Endothelial cell of umbilical vein (primary cell): Measurements from ENCODE around the gene MYO1A. TPM values are rescaled to one million over a fixed set of nuclear protein-coding genes. Genes with fewer than 3 reads are reported as not detected.

Experiments used
- BruUV-seq: library from RNA; stranded (reverse); fragments of 400-500 nt; replicated peaks from 2 replicates; lab custom pipeline; 2021; lab: Mats Ljungman, UMichigan
- CTCF ChIA-PET: fragments of 300-600, 350-600 bp; sonication (Branson Sonifier 250); formaldehyde crosslinking; loops from one replicate; lab custom pipeline; 2021; ENCODE audit warnings: antibody characterized with exemption, inconsistent platforms; lab: Charles Lee
- POLR2A ChIA-PET: fragments of 300-600, 350-600 bp; sonication (Branson Sonifier 250); formaldehyde crosslinking; loops from one replicate; lab custom pipeline; 2021; ENCODE audit warnings: antibody characterized with exemption, inconsistent platforms; lab: Charles Lee
- DNase-seq: peaks from one replicate; pipeline ENCODE4 v3.0.0-alpha.2; 2011; ENCODE audit warnings: low read depth, low spot score
- FAIRE-seq: peaks from 2 replicates; lab custom pipeline; 2011; peaks lifted over from hg19 to GRCh38; lab: Jason Lieb, UNC
- H2AFZ ChIP-seq: 2 replicates; pipeline ENCODE4 v1.6.0; 2012; ENCODE audit warnings: low read depth, low read length, control low read depth, inconsistent platforms
- H3K27ac ChIP-seq: 2 replicates; pipeline ENCODE4 v1.5.1; 2011; ENCODE audit warnings: low read depth, mild to moderate bottlenecking, control low read depth, low read length, moderate library complexity; ENCODE audit not compliant: insufficient read depth
- H3K27me3 ChIP-seq, 2 experiments: 2 replicates each; pipeline versions ENCODE4 v1.6.0 to v1.6.1; 2011; ENCODE audit warnings: low read length in 2 of 2, mixed read lengths in 1 of 2; ENCODE audit not compliant: control insufficient read depth in 2 of 2, insufficient read depth in 2 of 2
- H3K36me3 ChIP-seq, 2 experiments: 2 replicates in 1 of 2; 3 replicates in 1 of 2; pipeline ENCODE4 v1.5.1; 2011; ENCODE audit warnings: low read length in 2 of 2, mild to moderate bottlenecking in 1 of 2, moderate library complexity in 1 of 2; ENCODE audit not compliant: control insufficient read depth in 2 of 2, insufficient read depth in 2 of 2; ENCODE audit errors: extremely low read depth in 1 of 2
- H3K4me1 ChIP-seq: 3 replicates; pipeline ENCODE4 v1.5.1; 2011; ENCODE audit warnings: mild to moderate bottlenecking, low read length; ENCODE audit not compliant: control insufficient read depth, insufficient read depth; ENCODE audit errors: extremely low read depth
- H3K4me2 ChIP-seq: 2 replicates; pipeline ENCODE4 v1.6.1; 2011; ENCODE audit warnings: low read length, control low read depth, mixed read lengths; ENCODE audit not compliant: insufficient read depth
- H3K4me3 ChIP-seq, 3 experiments: fragments of 200-600 bp in 1 of 3; sonication (generic), shearing (Covaris generic) in 1 of 3; replicated peaks in 1 of 3; 2 replicates each; pipeline ENCODE4 v1.5.1; 2011 to 2016; ENCODE audit warnings: control low read depth in 3 of 3, low read length in 3 of 3, mild to moderate bottlenecking in 2 of 3, inconsistent platforms in 1 of 3, low read depth in 1 of 3, moderate library complexity in 1 of 3; ENCODE audit not compliant: insufficient read depth in 1 of 3
- H3K79me2 ChIP-seq: 2 replicates; pipeline ENCODE4 v1.6.0; 2012; ENCODE audit warnings: low read length, inconsistent platforms; ENCODE audit not compliant: control insufficient read depth, insufficient read depth
- H3K9ac ChIP-seq: replicated peaks from 2 replicates; pipeline ENCODE3; 2011; ENCODE audit warnings: low read length, control low read depth; ENCODE audit not compliant: insufficient read depth; ENCODE audit errors: extremely low read depth
- H3K9me1 ChIP-seq: replicated peaks from 3 replicates; pipeline ENCODE4 v1.6.0; 2011; ENCODE audit warnings: mild to moderate bottlenecking, low read length; ENCODE audit not compliant: control insufficient read depth, insufficient read depth; ENCODE audit errors: extremely low read depth
- H3K9me3 ChIP-seq: replicated peaks from 2 replicates; pipeline ENCODE4 v1.5.1; 2012; ENCODE audit warnings: low read length, inconsistent platforms; ENCODE audit not compliant: control insufficient read depth, insufficient read depth
- H4K20me1 ChIP-seq: replicated peaks from 2 replicates; pipeline ENCODE3; 2011; ENCODE audit warnings: mild to moderate bottlenecking, low read length; ENCODE audit not compliant: control insufficient read depth, insufficient read depth; ENCODE audit errors: extremely low read depth
- EZH2 ChIP-seq: IDR thresholded peaks from 2 replicates; pipeline ENCODE4 v1.6.1; 2012; ENCODE audit warnings: borderline replicate concordance, low read depth, mild to moderate bottlenecking, moderate library complexity, low read length, inconsistent platforms; ENCODE audit not compliant: severe bottlenecking
- FOS ChIP-seq: IDR thresholded peaks from 2 replicates; pipeline ENCODE4 v1.6.1; 2011; ENCODE audit warnings: mild to moderate bottlenecking, low read length, moderate library complexity, borderline replicate concordance; ENCODE audit not compliant: insufficient read depth
- GATA2 ChIP-seq: IDR thresholded peaks from 2 replicates; pipeline ENCODE4 v1.7.0; 2011; ENCODE audit warnings: low read depth, mild to moderate bottlenecking, moderate library complexity, mixed read lengths, low read length; ENCODE audit not compliant: insufficient read length, insufficient read depth
- JUN ChIP-seq: IDR thresholded peaks from 2 replicates; pipeline ENCODE4 v1.6.1; 2011; ENCODE audit warnings: borderline replicate concordance, low read depth; ENCODE audit not compliant: insufficient read length, insufficient read depth
- MYC ChIP-seq: IDR thresholded peaks from one replicate; pipeline ENCODE4 v1.6.1; 2011; ENCODE audit warnings: mild to moderate bottlenecking, low read depth, low read length
- POLR2A ChIP-seq: IDR thresholded peaks from 2 replicates; pipeline ENCODE4 v1.6.1; 2012; ENCODE audit warnings: low read depth, mild to moderate bottlenecking, control low read depth, low read length
- POLR2AphosphoS5 ChIP-seq: IDR thresholded peaks from 2 replicates; pipeline ENCODE4 v1.6.1; 2012; ENCODE audit warnings: low read depth, mild to moderate bottlenecking, control low read depth, low read length, moderate library complexity; ENCODE audit not compliant: insufficient read depth
- dilution Hi-C: fragments of 300-500 bp; cut with MboI; formaldehyde crosslinking; loops from one replicate; pipeline ENCODE4 v1.15.0; 2019; ENCODE audit warnings: low sequenced_read_pairs; ENCODE audit not compliant: extremely low pct_ligation_motif_present
- intact Hi-C: fragments of 100-400 bp; cut with micrococcal nuclease; formaldehyde crosslinking; loops from one replicate; pipeline ENCODE4 v1.10.0; 2022
- polyA plus RNA-seq, 4 experiments: library from polyadenylated mRNA; depleted of rRNA in 3 of 4; stranded (reverse) in 3 of 4; unstranded in 1 of 4; fragments of >200 nt; gene quantifications; 2 replicates each; pipeline versions ENCODE4 v1.2.1 to v1.2.3, GENCODE V29; 2011 to 2012; ENCODE audit warnings: missing spikeins in 1 of 4
- total RNA-seq: library from RNA; stranded (reverse); gene quantifications from 2 replicates; pipeline ENCODE4 v1.2.3, GENCODE V29; 2021
- TF ChIP-seq, protein P1 (sequence below), 2 donors: IDR thresholded peaks; 1 replicate in 1 of 2; 2 replicates in 1 of 2; pipeline ENCODE4 v1.5.1; 2011; ENCODE audit warnings: low read length in 2 of 2, mild to moderate bottlenecking in 2 of 2, moderate library complexity in 2 of 2, control low read depth in 1 of 2, inconsistent platforms in 1 of 2, low read depth in 1 of 2; ENCODE audit not compliant: insufficient read depth in 1 of 2; ENCODE audit errors: extremely low read depth in 1 of 2
- TF ChIP-seq, protein P2 (sequence below): IDR thresholded peaks from 2 replicates; pipeline ENCODE4 v1.6.1; 2011; ENCODE audit not compliant: insufficient read depth, insufficient read length

MYO1A gene
- total and polyA plus RNA-seq, 2 donors (not counting 3 experiments of a cell fraction or from before 2014, with no cell fraction given), result not detected

DNA sequence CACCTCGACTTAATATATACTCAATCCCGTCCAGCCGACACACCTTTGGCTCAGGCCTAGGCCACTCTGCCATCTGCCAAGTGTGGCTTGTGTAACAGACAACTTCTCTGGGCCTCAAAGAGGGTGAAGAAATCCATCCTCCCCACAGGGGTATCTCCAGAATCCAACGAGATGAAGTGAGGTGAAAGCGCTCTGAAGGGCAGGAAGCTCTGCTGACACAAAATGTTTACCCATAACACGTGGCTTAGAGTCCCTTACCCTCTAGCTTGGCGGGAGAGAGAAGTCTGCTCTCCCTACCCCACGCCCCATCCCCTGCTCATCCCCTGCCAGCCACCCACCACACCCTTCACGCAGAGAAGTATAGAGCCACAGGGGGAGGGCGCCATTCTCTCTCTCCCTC, 56.6 kb downstream of the MYO1A start:
- no peaks in the 10 kb centered on the region for H3K36me3 ChIP-seq
- CTCF ChIA-PET, result interaction anchor here (0.9 kb wide), 1 partner anchor 13 kb away, joined by 4 read pairs; the partner anchor contains the start of gene ZBTB39

More for the DNA sequence above, 56.6 kb downstream of the MYO1A start:
- H3K4me3 ChIP-seq, result no peak overlapping the region
- H3K9me1 ChIP-seq, result no peaks in the 10 kb centered on the region
- H3K4me1 ChIP-seq, result peaks cover 21% of the 10 kb centered on the region
- H3K9ac ChIP-seq, result no peak overlapping the region
- no peak overlapping the region for H3K4me2 ChIP-seq
- peaks cover 0 to 2% of the 10 kb centered on the region in 2 experiments for H3K27me3 ChIP-seq
- POLR2A ChIA-PET, result no interaction called here
- H2AFZ ChIP-seq, result no peak overlapping the region
- H3K9me3 ChIP-seq, result no peaks in the 10 kb centered on the region
- TF ChIP-seq MYC, result no peak
- no peak for TF ChIP-seq GATA2
- TF ChIP-seq POLR2AphosphoS5, result no peak
- no peak for TF ChIP-seq JUN
- TF ChIP-seq, protein P1, sequence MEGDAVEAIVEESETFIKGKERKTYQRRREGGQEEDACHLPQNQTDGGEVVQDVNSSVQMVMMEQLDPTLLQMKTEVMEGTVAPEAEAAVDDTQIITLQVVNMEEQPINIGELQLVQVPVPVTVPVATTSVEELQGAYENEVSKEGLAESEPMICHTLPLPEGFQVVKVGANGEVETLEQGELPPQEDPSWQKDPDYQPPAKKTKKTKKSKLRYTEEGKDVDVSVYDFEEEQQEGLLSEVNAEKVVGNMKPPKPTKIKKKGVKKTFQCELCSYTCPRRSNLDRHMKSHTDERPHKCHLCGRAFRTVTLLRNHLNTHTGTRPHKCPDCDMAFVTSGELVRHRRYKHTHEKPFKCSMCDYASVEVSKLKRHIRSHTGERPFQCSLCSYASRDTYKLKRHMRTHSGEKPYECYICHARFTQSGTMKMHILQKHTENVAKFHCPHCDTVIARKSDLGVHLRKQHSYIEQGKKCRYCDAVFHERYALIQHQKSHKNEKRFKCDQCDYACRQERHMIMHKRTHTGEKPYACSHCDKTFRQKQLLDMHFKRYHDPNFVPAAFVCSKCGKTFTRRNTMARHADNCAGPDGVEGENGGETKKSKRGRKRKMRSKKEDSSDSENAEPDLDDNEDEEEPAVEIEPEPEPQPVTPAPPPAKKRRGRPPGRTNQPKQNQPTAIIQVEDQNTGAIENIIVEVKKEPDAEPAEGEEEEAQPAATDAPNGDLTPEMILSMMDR (IDR thresholded peaks at IDR 0.05; ENCODE audit: extremely low read depth in 1 of 2, insufficient read depth in 1 of 2, low read depth in 1 of 2, low read length in 2 of 2), result no peak
- TF ChIP-seq POLR2A, result no peak
- no peak for TF ChIP-seq FOS
- TF ChIP-seq, protein P2, sequence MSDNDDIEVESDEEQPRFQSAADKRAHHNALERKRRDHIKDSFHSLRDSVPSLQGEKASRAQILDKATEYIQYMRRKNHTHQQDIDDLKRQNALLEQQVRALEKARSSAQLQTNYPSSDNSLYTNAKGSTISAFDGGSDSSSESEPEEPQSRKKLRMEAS, result no peak
- no peak for TF ChIP-seq EZH2
- dilution Hi-C loops (no loop called here), intact Hi-C loops (no loop called here)
- H3K79me2 ChIP-seq, result no peaks in the 10 kb centered on the region
- no peak for FAIRE-seq
- no peak overlapping the region for H3K27ac ChIP-seq
- BruUV-seq, result no TSS peak
- no peak for DNase-seq
- H4K20me1 ChIP-seq, result no peaks in the 10 kb centered on the region
